ENCODE measurements around the gene FRY. TPM values are rescaled to one million over a fixed set of nuclear protein-coding genes. Genes with fewer than 3 reads are reported as not detected.

The FRY gene
- total RNA-seq, 1 donor from 2014 or later, result 16.2 TPM

GRCh38 chr13:32173881-32174280 is 142.3 kb downstream of the FRY start:
- no peak for DNase-seq (ENCODE audit: low read depth)

- DNase-seq (ENCODE audit: low read depth), result no peak
These were observed 142.8 kb downstream of the FRY start for GRCh38 chr13:32174366-32174765.

- no peak for DNase-seq (ENCODE audit: low read depth)
These were observed 143.7 kb downstream of the FRY start for GRCh38 chr13:32175307-32175706.

GRCh38 chr13:32175943-32176342 is 144.4 kb downstream of the FRY start:
- DNase-seq (ENCODE audit: low read depth), result no peak

- DNase-seq (ENCODE audit: low read depth), result no peak
These were observed 145.1 kb downstream of the FRY start for GRCh38 chr13:32176696-32177095.

- DNase-seq (ENCODE audit: low read depth), result no peak
These were observed 147.2 kb downstream of the FRY start for GRCh38 chr13:32178763-32179162.

- DNase-seq (ENCODE audit: low read depth), result no peak
These were observed 148.1 kb downstream of the FRY start for GRCh38 chr13:32179708-32180107.

- DNase-seq (ENCODE audit: low read depth), result no peak
These were observed 156.1 kb downstream of the FRY start for GRCh38 chr13:32187651-32188050.

- no peak for DNase-seq (ENCODE audit: low read depth)
These were observed 160.0 kb downstream of the FRY start for GRCh38 chr13:32191452-32191998.

- DNase-seq (ENCODE audit: low read depth), result no peak
These were observed 164.1 kb downstream of the FRY start for GRCh38 chr13:32195713-32196112.

- no peak for DNase-seq (ENCODE audit: low read depth)
These were observed 167.6 kb downstream of the FRY start for GRCh38 chr13:32199168-32199567.

GRCh38 chr13:32200741-32201140 is 169.2 kb downstream of the FRY start:
- no peak for DNase-seq (ENCODE audit: low read depth)

GRCh38 chr13:32201809-32202208 is 170.2 kb downstream of the FRY start:
- no peak for DNase-seq (ENCODE audit: low read depth)

- DNase-seq (ENCODE audit: low read depth), result no peak
These were observed 170.7 kb downstream of the FRY start for GRCh38 chr13:32202268-32202667.

GRCh38 chr13:32203221-32203620 is 171.6 kb downstream of the FRY start:
- no peak for DNase-seq (ENCODE audit: low read depth)

- no peak for DNase-seq (ENCODE audit: low read depth)
These were observed 172.2 kb downstream of the FRY start for GRCh38 chr13:32203736-32204135.

- no peak for DNase-seq (ENCODE audit: low read depth)
These were observed 174.0 kb downstream of the FRY start for GRCh38 chr13:32205431-32206096.

GRCh38 chr13:32206097-32206740 is 174.6 kb downstream of the FRY start:
- DNase-seq (ENCODE audit: low read depth), result no peak

GRCh38 chr13:32208860-32209259 is 177.3 kb downstream of the FRY start:
- DNase-seq (ENCODE audit: low read depth), result no peak

GRCh38 chr13:32209652-32210051 is 178.1 kb downstream of the FRY start:
- no peak for DNase-seq (ENCODE audit: low read depth)

GRCh38 chr13:32210101-32210500 is 178.5 kb downstream of the FRY start:
- no peak for DNase-seq (ENCODE audit: low read depth)

- DNase-seq (ENCODE audit: low read depth), result no peak
These were observed 180.2 kb downstream of the FRY start for GRCh38 chr13:32211813-32212212.

- peak; percentile 4 for DNase-seq (ENCODE audit: low read depth)
These were observed 180.8 kb downstream of the FRY start for GRCh38 chr13:32212421-32212820.

Measured in renal cortical epithelial cell (primary cell).